Esophagus squamous epithelium (tissue), 5 donors: ENCODE data around the gene KIF26B. TPM values are rescaled to one million over a fixed set of nuclear protein-coding genes. Genes with fewer than 3 reads are reported as not detected.

Source experiments
- DNase-seq: peaks from one replicate; lab custom pipeline; 2025; lab: John Stamatoyannopoulos, UW
- H3K27ac ChIP-seq, 4 donors: fragments of 200-600 bp; sonication (generic); one replicate each; pipeline ENCODE4 v1.5.1; 2016 to 2019; ENCODE audit warnings: mild to moderate bottlenecking in 1 of 4
- H3K27me3 ChIP-seq, 4 donors: fragments of 200-600 bp; sonication (generic); 1 replicate in 3 of 4; 2 replicates in 1 of 4; pipeline versions ENCODE4 v1.5.1 to v1.6.0; 2017 to 2021; ENCODE audit warnings: antibody characterized with exemption in 1 of 4
- H3K36me3 ChIP-seq, 3 donors: fragments of 200-600 bp; sonication (generic); one replicate each; pipeline ENCODE4 v1.5.1; 2016 to 2019
- H3K4me1 ChIP-seq, 3 donors: fragments of 200-600 bp; sonication (generic); one replicate each; pipeline ENCODE4 v1.5.1; 2017 to 2019
- H3K4me3 ChIP-seq, 4 donors: fragments of 200-600 bp; sonication (generic); 1 replicate in 3 of 4; 2 replicates in 1 of 4; pipeline ENCODE4 v1.5.1; 2016 to 2019; ENCODE audit warnings: mild to moderate bottlenecking in 2 of 4, moderate library complexity in 1 of 4
- H3K9me3 ChIP-seq, 3 donors: fragments of 200-600 bp; sonication (generic); one replicate each; pipeline ENCODE4 v1.5.1; 2016 to 2019
- CTCF ChIP-seq, 6 experiments: fragments of 450-650 bp in 4 of 6; fragments of 200-600 bp in 2 of 6; sonication (generic) in 2 of 6; IDR thresholded peaks; one replicate each; pipeline ENCODE4 v1.5.1; 2016 to 2019; ENCODE audit warnings: antibody characterized with exemption in 6 of 6, mild to moderate bottlenecking in 4 of 6, moderate library complexity in 4 of 6
- POLR2A ChIP-seq, 4 donors: fragments of 450-650 bp; IDR thresholded peaks; one replicate each; pipeline ENCODE4 v1.6.1; 2017; ENCODE audit warnings: antibody characterized with exemption in 4 of 4, mild to moderate bottlenecking in 4 of 4, moderate library complexity in 3 of 4
- WGBS, 2 donors: methylation state at CpG; one replicate each; pipeline ENCODE4 v1.1.5; 2018; 5-methylcytosine and 5-hydroxymethylcytosine counted together
- intact Hi-C: fragments of 100-400 bp; cut with DNase I; formaldehyde crosslinking; loops from one replicate; pipeline ENCODE4 v1.15.0; 2022
- total RNA-seq, 4 donors: library from RNA; depleted of rRNA; stranded (reverse); fragments of >200 nt; gene quantifications; one replicate each; pipeline ENCODE4 v1.1.0, GENCODE V29; 2016
- donor health status: DM: yes; HTN: yes; CAD: no.

The KIF26B gene
- total RNA-seq, 4 donors from 2014 or later = 0.23 to 2.7 (median 1.0) TPM

DNA sequence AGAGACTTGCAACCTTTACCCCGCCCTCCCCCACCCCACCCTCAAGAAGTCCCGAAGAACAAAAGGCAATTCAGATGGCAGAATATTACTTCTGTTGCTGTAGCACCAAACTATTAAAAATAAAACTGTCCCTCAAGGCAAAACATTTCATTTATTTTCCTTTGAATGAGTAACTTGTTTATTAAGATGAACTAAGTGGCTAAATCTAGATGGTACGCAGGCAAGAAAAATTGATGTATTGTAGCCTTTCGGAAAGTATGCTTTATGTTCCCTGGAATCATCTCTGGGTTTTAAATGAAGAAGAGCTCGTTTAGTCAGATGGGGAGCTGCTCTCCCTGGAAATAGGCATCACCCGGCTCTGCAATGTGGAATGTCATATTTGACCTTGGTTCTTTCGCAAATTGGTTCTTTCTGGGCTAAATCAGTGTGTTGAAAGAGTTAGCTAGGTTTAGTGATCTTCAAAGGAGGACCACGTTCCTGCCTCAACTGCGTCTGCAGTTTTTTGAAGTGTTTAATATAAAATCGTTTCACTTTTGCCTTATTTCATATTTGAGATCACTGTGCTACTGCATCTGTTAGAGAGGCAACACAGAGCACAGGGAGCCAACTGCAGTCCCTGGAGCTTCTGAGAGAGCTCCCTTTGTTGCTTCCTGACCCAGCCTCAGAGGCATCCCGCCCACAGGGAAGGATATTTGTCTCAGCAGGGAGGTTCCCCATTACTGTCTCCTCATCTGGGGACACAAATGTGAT, 61.8 kb downstream of the KIF26B start:
- TF ChIP-seq CTCF (IDR thresholded peaks at IDR 0.05) = no peak
- no peak for TF ChIP-seq POLR2A (IDR thresholded peaks at IDR 0.05)
- Histone ChIP-seq H3K4me3 (no peak overlapping the region), H3K36me3 (no peaks in the 10 kb centered on the region), H3K27ac (no peak overlapping the region), H3K27me3 (peaks cover 0 to 3% (median 0%) of the 10 kb centered on the region in 4 donors), H3K4me1 (no peaks in the 10 kb centered on the region), H3K9me3 (no peaks in the 10 kb centered on the region)
- no peak for DNase-seq
- WGBS, 2 donors = 59 to 62% methylated on average over 11 of the region's 11 CpGs
- intact Hi-C loops = no loop called here

DNA sequence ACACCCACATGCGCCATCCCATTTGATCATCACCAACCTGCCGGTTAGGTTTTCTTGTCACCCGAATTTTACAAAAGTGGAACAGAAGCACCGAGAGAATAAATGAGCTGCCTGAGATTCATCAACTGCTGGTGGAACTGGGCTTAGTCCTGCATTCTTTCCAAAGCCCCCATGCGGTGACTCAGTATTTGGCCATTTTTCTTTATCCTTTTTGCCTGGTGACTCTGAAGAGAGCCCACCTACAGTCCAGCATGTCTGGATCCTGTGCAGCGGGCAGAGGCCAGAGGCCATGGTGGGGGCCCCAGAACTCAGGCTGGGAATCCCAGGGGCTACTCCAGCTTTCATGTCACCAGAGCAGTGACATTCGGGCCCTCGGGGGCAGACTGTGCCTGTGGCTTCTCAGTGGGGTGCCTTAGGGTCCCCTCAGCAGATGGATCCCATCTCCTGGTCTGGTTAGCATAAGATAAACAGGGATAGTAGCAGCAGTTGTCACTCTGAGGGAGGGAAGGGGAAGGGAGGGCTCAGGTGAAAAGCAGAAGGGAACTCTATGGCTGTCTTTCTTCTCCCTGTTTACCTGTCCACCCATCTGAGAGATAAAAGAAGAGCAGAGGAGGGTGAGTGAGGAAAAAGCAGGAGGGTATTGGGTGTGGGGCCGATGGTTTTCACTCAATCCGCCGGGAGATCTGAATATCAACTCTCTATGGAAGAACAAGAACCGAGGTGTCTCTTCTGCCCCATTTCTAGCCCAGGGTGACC, 63.2 kb downstream of the KIF26B start:
- 86 to 91% methylated on average over 8 to 9 of the region's 12 CpGs for WGBS, 2 donors

GRCh38 chr1:245220381-245220985, 65.7 kb downstream of the KIF26B start:
- Histone ChIP-seq H3K27ac (no peak overlapping the region), H3K36me3 (no peaks in the 10 kb centered on the region), H3K4me1 (no peaks in the 10 kb centered on the region), H3K27me3 (peaks cover 0 to 3% (median 0%) of the 10 kb centered on the region in 4 donors), H3K4me3 (no peak overlapping the region), H3K9me3 (no peaks in the 10 kb centered on the region)
- 73 to 85% methylated on average over 11 to 12 of the region's 12 CpGs for WGBS, 2 donors
- intact Hi-C loops = no loop called here
- no peak for TF ChIP-seq CTCF (IDR thresholded peaks at IDR 0.05)
- no peak for TF ChIP-seq POLR2A (IDR thresholded peaks at IDR 0.05)
- DNase-seq = no peak

More for the DNA sequence above, 63.2 kb downstream of the KIF26B start:
- Histone ChIP-seq H3K4me1 (no peaks in the 10 kb centered on the region), H3K4me3 (no peak overlapping the region), H3K9me3 (no peaks in the 10 kb centered on the region), H3K27ac (no peak overlapping the region), H3K36me3 (no peaks in the 10 kb centered on the region), H3K27me3 (peaks cover 0 to 3% (median 0%) of the 10 kb centered on the region in 4 donors)
- no peak for DNase-seq
- intact Hi-C loops = no loop called here
- TF ChIP-seq POLR2A (IDR thresholded peaks at IDR 0.05) (no peak), CTCF (IDR thresholded peaks at IDR 0.05) (no peak)

DNA sequence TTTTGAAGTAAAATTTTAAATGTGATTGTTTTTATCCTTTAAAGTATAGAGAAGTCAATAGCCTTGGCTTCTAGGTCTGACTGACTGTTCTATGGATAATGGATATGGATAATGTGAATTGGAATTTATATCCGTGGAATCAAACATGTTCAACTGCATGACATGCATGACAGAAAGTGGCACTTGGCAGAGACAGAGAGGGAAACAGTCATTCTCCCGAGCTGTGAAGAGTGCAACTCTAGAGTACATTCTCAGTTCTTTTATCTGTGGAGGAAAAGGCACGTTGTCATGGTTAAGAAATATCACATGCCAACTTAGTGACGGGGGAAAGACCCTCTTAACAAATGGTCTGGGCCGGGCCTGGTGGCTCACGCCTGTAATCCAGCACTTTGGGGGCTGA, 67.0 kb downstream of the KIF26B start:
- Histone ChIP-seq H3K4me1 (no peaks in the 10 kb centered on the region), H3K36me3 (no peaks in the 10 kb centered on the region), H3K27ac (no peak overlapping the region), H3K9me3 (no peaks in the 10 kb centered on the region), H3K4me3 (no peak overlapping the region), H3K27me3 (peaks cover 0 to 3% (median 0%) of the 10 kb centered on the region in 4 donors)
- TF ChIP-seq POLR2A (IDR thresholded peaks at IDR 0.05) = no peak
- no peak for TF ChIP-seq CTCF (IDR thresholded peaks at IDR 0.05)
- no peak for DNase-seq
- WGBS, 2 donors = 79 to 86% methylated on average over 6 of the region's 6 CpGs
- intact Hi-C loops = no loop called here
